Uterus (tissue), 4 donors: Measurements from ENCODE around the gene NCAM2. TPM values are rescaled to one million over a fixed set of nuclear protein-coding genes. Genes with fewer than 3 reads are reported as not detected.

Source experiments
- DNase-seq, 2 donors: peaks; one replicate each; pipeline ENCODE4 v3.0.0-alpha.2; 2019 to 2020
- H3K27ac ChIP-seq, 2 donors: fragments of 200-600 bp; sonication (generic); 1 replicate in 1 of 2; 2 replicates in 1 of 2; pipeline ENCODE4 v1.5.1; 2016 to 2018
- H3K27me3 ChIP-seq, 2 donors: fragments of 200-600 bp; sonication (generic); one replicate each; pipeline ENCODE4 v1.5.1; 2018 to 2019; ENCODE audit warnings: control low read depth in 1 of 2
- H3K36me3 ChIP-seq, 2 donors: fragments of 200-600 bp; sonication (generic); one replicate each; pipeline ENCODE4 v1.5.1; 2019; ENCODE audit warnings: control low read depth in 1 of 2
- H3K4me1 ChIP-seq, 2 donors: fragments of 200-600 bp; sonication (generic); one replicate each; pipeline ENCODE4 v1.5.1; 2018 to 2019; ENCODE audit warnings: control low read depth in 1 of 2
- H3K4me3 ChIP-seq, 2 donors: fragments of 200-600 bp; sonication (generic); 1 replicate in 1 of 2; 2 replicates in 1 of 2; pipeline ENCODE4 v1.5.1; 2018 to 2019; ENCODE audit warnings: mild to moderate bottlenecking in 1 of 2
- H3K9me3 ChIP-seq, 2 donors: fragments of 200-600 bp; sonication (generic); one replicate each; pipeline ENCODE4 v1.5.1; 2019; ENCODE audit warnings: control low read depth in 1 of 2
- POLR2A ChIP-seq, 2 donors: fragments of 450-650 bp; IDR thresholded peaks; one replicate each; pipeline ENCODE4 v1.6.1; 2016; ENCODE audit warnings: antibody characterized with exemption in 2 of 2, mild to moderate bottlenecking in 1 of 2, moderate library complexity in 1 of 2
- intact Hi-C: fragments of 100-400 bp; cut with DNase I; formaldehyde crosslinking; loops from one replicate; pipeline ENCODE4 v1.15.1; 2023; ENCODE audit warnings: low total_unique reads
- total RNA-seq, 4 donors: library from RNA; depleted of rRNA in 3 of 4; stranded (reverse); fragments of >200 nt in 3 of 4; gene quantifications; one replicate each; pipeline versions ENCODE4 v1.1.0 to v1.2.4, GENCODE V29; 2014 to 2023
- TF ChIP-seq, protein P1 (sequence below), 4 experiments: fragments of 200-600 bp in 2 of 4; fragments of 450-650 bp in 2 of 4; sonication (generic) in 2 of 4; IDR thresholded peaks; one replicate each; pipeline ENCODE4 v1.5.1; 2016 to 2019; ENCODE audit warnings: antibody characterized with exemption in 4 of 4, mild to moderate bottlenecking in 2 of 4, moderate library complexity in 1 of 4
- donor health status: DM: yes; HTN: yes; CAD: no.

Gene NCAM2
- total RNA-seq, 4 donors from 2014 or later, result 1.2 to 214 (median 26.1) TPM

DNA sequence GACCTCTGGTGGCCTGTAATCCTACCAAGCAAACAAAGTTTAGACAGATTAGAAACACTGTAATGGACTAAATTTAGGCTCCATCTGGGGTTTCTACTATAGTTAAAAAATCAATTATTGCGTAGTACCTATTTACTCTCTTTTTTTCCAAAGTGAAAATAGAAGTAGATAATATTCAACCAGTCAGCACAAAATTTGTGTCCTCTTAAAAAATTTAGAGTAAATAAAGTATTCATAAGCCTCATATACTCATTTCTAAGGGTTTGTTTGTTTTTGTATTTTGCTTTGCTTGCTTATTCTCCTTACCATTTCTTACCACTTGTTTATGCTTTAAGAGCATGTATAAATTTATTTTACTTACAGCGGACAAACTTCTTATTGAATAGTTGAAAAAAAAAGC lies 54.5 kb downstream of the NCAM2 start:
- H3K4me1 ChIP-seq, result no peaks in the 10 kb centered on the region
- H3K27ac ChIP-seq, result no peak overlapping the region
- H3K27me3 ChIP-seq, result no peaks in the 10 kb centered on the region
- TF ChIP-seq POLR2A (IDR thresholded peaks at IDR 0.05), result no peak
- TF ChIP-seq, protein P1, sequence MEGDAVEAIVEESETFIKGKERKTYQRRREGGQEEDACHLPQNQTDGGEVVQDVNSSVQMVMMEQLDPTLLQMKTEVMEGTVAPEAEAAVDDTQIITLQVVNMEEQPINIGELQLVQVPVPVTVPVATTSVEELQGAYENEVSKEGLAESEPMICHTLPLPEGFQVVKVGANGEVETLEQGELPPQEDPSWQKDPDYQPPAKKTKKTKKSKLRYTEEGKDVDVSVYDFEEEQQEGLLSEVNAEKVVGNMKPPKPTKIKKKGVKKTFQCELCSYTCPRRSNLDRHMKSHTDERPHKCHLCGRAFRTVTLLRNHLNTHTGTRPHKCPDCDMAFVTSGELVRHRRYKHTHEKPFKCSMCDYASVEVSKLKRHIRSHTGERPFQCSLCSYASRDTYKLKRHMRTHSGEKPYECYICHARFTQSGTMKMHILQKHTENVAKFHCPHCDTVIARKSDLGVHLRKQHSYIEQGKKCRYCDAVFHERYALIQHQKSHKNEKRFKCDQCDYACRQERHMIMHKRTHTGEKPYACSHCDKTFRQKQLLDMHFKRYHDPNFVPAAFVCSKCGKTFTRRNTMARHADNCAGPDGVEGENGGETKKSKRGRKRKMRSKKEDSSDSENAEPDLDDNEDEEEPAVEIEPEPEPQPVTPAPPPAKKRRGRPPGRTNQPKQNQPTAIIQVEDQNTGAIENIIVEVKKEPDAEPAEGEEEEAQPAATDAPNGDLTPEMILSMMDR (IDR thresholded peaks at IDR 0.05), result no peak
- DNase-seq, result no peak
- no peaks in the 10 kb centered on the region for H3K36me3 ChIP-seq
- H3K9me3 ChIP-seq, result no peaks in the 10 kb centered on the region
- intact Hi-C loops, result no loop called here
- H3K4me3 ChIP-seq, result no peak overlapping the region

- intact Hi-C loops, result no loop called here
- DNase-seq, result no peak
- Histone ChIP-seq H3K4me3 (no peak overlapping the region), H3K9me3 (no peaks in the 10 kb centered on the region), H3K27ac (no peak overlapping the region), H3K36me3 (no peaks in the 10 kb centered on the region), H3K27me3 (no peaks in the 10 kb centered on the region), H3K4me1 (no peaks in the 10 kb centered on the region)
- TF ChIP-seq, protein P1 (IDR thresholded peaks at IDR 0.05), result no peak
- no peak for TF ChIP-seq POLR2A (IDR thresholded peaks at IDR 0.05)
These were observed 59.3 kb downstream of the NCAM2 start for GRCh38 chr21:21057349-21058062.

DNA sequence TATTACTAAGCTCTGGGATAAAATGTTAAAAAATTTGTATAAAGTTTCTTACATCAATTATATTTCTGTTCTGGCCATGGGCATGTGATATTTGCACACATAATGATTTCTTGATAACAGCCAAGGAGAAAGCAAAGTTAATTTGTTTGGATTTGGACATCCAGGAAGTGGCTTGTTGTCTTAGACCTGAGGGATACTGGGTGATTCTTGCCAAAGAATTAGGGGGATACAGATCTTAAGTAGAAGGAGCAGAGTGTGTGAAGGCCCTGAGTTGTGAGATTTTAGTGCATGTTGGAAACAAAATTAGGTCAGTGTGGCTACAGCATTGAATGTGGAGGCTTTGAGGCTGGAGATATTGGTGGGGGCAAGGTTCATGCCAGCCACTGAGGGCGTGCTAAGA lies 65.6 kb downstream of the NCAM2 start:
- no peaks in the 10 kb centered on the region for H3K36me3 ChIP-seq
- TF ChIP-seq, protein P1 (IDR thresholded peaks at IDR 0.05), result no peak
- TF ChIP-seq POLR2A (IDR thresholded peaks at IDR 0.05), result no peak
- DNase-seq, result no peak
- no peak overlapping the region for H3K27ac ChIP-seq
- H3K4me3 ChIP-seq, result no peak overlapping the region
- no peaks in the 10 kb centered on the region for H3K27me3 ChIP-seq
- no peaks in the 10 kb centered on the region for H3K4me1 ChIP-seq
- no peaks in the 10 kb centered on the region for H3K9me3 ChIP-seq
- intact Hi-C loops, result no loop called here

- no peaks in the 10 kb centered on the region for H3K9me3 ChIP-seq
- no peaks in the 10 kb centered on the region for H3K4me1 ChIP-seq
- H3K4me3 ChIP-seq, result no peak overlapping the region
- no peaks in the 10 kb centered on the region for H3K27me3 ChIP-seq
- TF ChIP-seq POLR2A (IDR thresholded peaks at IDR 0.05), result no peak
- TF ChIP-seq, protein P1 (IDR thresholded peaks at IDR 0.05), result no peak
- H3K27ac ChIP-seq, result no peak overlapping the region
- DNase-seq, result no peak
- H3K36me3 ChIP-seq, result no peaks in the 10 kb centered on the region
- intact Hi-C loops, result no loop called here
These were observed 66.1 kb downstream of the NCAM2 start for GRCh38 chr21:21064353-21064752.

DNA sequence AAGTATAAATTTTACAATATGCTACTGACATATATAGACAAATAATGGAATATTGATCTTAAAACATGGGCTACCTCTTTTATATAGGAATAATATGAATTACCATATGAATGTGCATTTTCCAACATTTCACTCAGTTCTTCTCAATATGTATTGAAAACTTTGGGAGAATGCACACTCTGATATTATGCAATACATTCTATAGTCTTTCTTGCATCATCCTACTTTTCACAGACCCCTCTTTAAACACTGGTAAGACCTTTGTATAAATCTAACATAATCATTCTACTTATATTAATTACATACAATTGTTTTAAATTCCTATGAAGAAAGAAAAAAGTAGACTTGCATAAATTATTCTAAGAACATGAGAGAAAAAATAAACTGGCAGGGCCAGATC lies 69.2 kb downstream of the NCAM2 start:
- H3K36me3 ChIP-seq, result no peaks in the 10 kb centered on the region
- no peaks in the 10 kb centered on the region for H3K27me3 ChIP-seq
- H3K9me3 ChIP-seq, result no peaks in the 10 kb centered on the region
- intact Hi-C loops, result no loop called here
- TF ChIP-seq POLR2A (IDR thresholded peaks at IDR 0.05), result no peak
- TF ChIP-seq, protein P1 (IDR thresholded peaks at IDR 0.05), result no peak
- no peaks in the 10 kb centered on the region for H3K4me1 ChIP-seq
- H3K27ac ChIP-seq, result no peak overlapping the region
- H3K4me3 ChIP-seq, result no peak overlapping the region
- DNase-seq, result no peak
